HepG2 (cell line): ENCODE data around the gene SAMD10. TPM values are rescaled to one million over a fixed set of nuclear protein-coding genes. Genes with fewer than 3 reads are reported as not detected.

Experiments
- SCMH1 ChIP-seq: sonication (generic); formaldehyde crosslinking; IDR thresholded peaks from 2 replicates; pipeline ENCODE4 v1.9.0; 2021; ENCODE audit warnings: missing genetic modification reagents, mild to moderate bottlenecking, borderline replicate concordance
- TBL1XR1 ChIP-seq: fragments of 150-350 bp; IDR thresholded peaks from 2 replicates; pipeline ENCODE4 v1.6.1; 2014; ENCODE audit warnings: borderline replicate concordance, low read length; ENCODE audit not compliant: partially characterized antibody
- ZNF460 ChIP-seq: sonication (generic); formaldehyde crosslinking; IDR thresholded peaks from 2 replicates; pipeline ENCODE4 v1.5.1; 2020; ENCODE audit warnings: missing genetic modification reagents, mild to moderate bottlenecking, borderline replicate concordance
- polyA plus RNA-seq, 8 experiments: library from polyadenylated mRNA; depleted of rRNA in 3 of 8; stranded (reverse) in 7 of 8; unstranded in 1 of 8; fragments of >200 nt; fragmentation: Illumina TruSeq in 4 of 8; extraction: Trizol in 4 of 8; gene quantifications; 2 replicates each; pipeline versions ENCODE4 v1.2.1 to v1.2.3, GENCODE V29; 2011 to 2016; ENCODE audit warnings: low read depth in 4 of 8, missing spikeins in 1 of 8, mixed read lengths in 1 of 8; ENCODE audit not compliant: insufficient read depth in 1 of 8
- total RNA-seq, 5 experiments: library from RNA; depleted of rRNA; stranded (reverse); fragments of >200 nt; fragmentation: Illumina TruSeq; extraction: Trizol; gene quantifications; 2 replicates each; pipeline ENCODE4 v1.2.3, GENCODE V29; 2016; ENCODE audit warnings: low read depth in 1 of 5
- TF ChIP-seq, protein P1 (sequence below): sonication (generic); formaldehyde crosslinking; IDR thresholded peaks from 2 replicates; pipeline ENCODE4 v1.4.0; 2020; ENCODE audit warnings: mild to moderate bottlenecking, missing genetic modification reagents
- TF ChIP-seq, protein P2 (sequence below): sonication (generic); formaldehyde crosslinking; IDR thresholded peaks from 2 replicates; pipeline ENCODE4 v1.4.0; 2020; ENCODE audit warnings: missing genetic modification reagents
- TF ChIP-seq, protein P3 (sequence below): sonication (generic); formaldehyde crosslinking; IDR thresholded peaks from 2 replicates; pipeline ENCODE4 v1.4.0; 2020; ENCODE audit warnings: mild to moderate bottlenecking, low read depth, missing genetic modification reagents
- TF ChIP-seq, protein P4 (sequence below): sonication (generic); formaldehyde crosslinking; IDR thresholded peaks from 2 replicates; pipeline ENCODE4 v1.4.0; 2020; ENCODE audit warnings: missing genetic modification reagents, low read depth, mild to moderate bottlenecking, borderline replicate concordance
- TF ChIP-seq, protein P5 (sequence below): sonication (generic); formaldehyde crosslinking; IDR thresholded peaks from 2 replicates; pipeline ENCODE4 v1.4.0; 2020; ENCODE audit warnings: missing genetic modification reagents, borderline replicate concordance
- TF ChIP-seq, protein P6 (sequence below): sonication (generic); formaldehyde crosslinking; IDR thresholded peaks from 2 replicates; pipeline ENCODE4 v1.5.0; 2020; ENCODE audit warnings: missing genetic modification reagents, mild to moderate bottlenecking, borderline replicate concordance
- TF ChIP-seq, protein P7 (sequence below): IDR thresholded peaks from 2 replicates; pipeline ENCODE4 v1.6.1; 2012; ENCODE audit warnings: low read length, improper control_type of control experiment

The SAMD10 gene
- total and polyA plus RNA-seq, 2 of the 13 experiments (the other 11 are each of a cell fraction or from before 2014, with no cell fraction given) = 6.1 to 11.0 TPM

DNA sequence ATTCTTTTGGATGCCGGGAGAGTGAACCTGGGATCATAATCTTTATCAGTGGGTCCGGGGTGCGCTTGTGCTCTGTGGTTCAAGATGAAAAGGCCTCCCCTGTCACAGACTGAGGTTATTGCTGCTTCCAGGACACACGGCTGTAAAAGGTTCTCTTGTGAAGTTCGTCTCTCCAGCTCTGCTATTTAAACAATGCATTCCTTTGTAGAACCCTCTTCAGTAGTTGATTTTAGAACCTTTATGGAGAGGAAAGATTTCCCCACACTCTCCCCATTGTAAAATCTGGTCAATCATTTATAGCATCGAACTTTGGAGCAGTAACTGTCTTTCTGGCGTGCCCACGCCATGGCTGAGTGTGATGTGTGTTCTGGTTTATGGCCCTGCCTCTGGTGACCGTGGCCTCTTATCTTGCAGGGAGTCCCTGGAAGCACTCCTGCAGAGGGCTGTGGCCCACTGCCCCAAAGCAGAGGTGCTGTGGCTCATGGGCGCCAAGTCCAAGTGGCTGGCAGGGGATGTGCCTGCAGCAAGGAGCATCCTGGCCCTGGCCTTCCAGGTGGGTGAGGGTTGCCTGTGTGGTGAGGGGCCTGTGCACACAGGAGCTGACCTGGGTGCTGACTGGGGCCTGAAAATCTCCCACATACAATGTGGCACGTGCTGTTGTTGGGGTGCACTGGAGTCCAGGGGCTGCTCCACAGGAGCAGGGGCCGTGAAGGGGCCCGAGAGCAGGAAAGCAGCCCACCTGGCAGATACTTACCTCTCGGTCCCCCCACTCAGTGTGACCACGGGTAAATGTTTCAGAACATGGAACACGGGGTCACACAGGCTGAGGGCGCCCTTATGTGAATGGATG is 44.9 kb upstream of the SAMD10 start (continued):
- TF ChIP-seq, protein P1, sequence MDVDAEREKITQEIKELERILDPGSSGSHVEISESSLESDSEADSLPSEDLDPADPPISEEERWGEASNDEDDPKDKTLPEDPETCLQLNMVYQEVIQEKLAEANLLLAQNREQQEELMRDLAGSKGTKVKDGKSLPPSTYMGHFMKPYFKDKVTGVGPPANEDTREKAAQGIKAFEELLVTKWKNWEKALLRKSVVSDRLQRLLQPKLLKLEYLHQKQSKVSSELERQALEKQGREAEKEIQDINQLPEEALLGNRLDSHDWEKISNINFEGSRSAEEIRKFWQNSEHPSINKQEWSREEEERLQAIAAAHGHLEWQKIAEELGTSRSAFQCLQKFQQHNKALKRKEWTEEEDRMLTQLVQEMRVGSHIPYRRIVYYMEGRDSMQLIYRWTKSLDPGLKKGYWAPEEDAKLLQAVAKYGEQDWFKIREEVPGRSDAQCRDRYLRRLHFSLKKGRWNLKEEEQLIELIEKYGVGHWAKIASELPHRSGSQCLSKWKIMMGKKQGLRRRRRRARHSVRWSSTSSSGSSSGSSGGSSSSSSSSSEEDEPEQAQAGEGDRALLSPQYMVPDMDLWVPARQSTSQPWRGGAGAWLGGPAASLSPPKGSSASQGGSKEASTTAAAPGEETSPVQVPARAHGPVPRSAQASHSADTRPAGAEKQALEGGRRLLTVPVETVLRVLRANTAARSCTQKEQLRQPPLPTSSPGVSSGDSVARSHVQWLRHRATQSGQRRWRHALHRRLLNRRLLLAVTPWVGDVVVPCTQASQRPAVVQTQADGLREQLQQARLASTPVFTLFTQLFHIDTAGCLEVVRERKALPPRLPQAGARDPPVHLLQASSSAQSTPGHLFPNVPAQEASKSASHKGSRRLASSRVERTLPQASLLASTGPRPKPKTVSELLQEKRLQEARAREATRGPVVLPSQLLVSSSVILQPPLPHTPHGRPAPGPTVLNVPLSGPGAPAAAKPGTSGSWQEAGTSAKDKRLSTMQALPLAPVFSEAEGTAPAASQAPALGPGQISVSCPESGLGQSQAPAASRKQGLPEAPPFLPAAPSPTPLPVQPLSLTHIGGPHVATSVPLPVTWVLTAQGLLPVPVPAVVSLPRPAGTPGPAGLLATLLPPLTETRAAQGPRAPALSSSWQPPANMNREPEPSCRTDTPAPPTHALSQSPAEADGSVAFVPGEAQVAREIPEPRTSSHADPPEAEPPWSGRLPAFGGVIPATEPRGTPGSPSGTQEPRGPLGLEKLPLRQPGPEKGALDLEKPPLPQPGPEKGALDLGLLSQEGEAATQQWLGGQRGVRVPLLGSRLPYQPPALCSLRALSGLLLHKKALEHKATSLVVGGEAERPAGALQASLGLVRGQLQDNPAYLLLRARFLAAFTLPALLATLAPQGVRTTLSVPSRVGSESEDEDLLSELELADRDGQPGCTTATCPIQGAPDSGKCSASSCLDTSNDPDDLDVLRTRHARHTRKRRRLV (CRISPR knock-in tag) = no peak
- TF ChIP-seq, protein P2, sequence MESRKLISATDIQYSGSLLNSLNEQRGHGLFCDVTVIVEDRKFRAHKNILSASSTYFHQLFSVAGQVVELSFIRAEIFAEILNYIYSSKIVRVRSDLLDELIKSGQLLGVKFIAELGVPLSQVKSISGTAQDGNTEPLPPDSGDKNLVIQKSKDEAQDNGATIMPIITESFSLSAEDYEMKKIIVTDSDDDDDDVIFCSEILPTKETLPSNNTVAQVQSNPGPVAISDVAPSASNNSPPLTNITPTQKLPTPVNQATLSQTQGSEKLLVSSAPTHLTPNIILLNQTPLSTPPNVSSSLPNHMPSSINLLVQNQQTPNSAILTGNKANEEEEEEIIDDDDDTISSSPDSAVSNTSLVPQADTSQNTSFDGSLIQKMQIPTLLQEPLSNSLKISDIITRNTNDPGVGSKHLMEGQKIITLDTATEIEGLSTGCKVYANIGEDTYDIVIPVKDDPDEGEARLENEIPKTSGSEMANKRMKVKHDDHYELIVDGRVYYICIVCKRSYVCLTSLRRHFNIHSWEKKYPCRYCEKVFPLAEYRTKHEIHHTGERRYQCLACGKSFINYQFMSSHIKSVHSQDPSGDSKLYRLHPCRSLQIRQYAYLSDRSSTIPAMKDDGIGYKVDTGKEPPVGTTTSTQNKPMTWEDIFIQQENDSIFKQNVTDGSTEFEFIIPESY (CRISPR knock-in tag) = peak; percentile 4; the same call in 1 of the 2 replicates
- TF ChIP-seq, protein P3, sequence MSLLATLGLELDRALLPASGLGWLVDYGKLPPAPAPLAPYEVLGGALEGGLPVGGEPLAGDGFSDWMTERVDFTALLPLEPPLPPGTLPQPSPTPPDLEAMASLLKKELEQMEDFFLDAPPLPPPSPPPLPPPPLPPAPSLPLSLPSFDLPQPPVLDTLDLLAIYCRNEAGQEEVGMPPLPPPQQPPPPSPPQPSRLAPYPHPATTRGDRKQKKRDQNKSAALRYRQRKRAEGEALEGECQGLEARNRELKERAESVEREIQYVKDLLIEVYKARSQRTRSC = peak; percentile 22; the same call in 1 of the 2 replicates
- TF ChIP-seq, protein P4, sequence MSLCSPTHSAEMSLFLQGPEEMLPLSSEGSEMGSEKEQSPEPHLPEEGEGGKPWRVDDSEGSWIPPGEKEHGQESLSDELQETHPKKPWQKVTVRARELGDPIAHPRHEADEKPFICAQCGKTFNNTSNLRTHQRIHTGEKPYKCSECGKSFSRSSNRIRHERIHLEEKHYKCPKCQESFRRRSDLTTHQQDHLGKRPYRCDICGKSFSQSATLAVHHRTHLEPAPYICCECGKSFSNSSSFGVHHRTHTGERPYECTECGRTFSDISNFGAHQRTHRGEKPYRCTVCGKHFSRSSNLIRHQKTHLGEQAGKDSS (CRISPR knock-in tag) = peak; percentile 87
- no peak for TF ChIP-seq SCMH1 (CRISPR knock-in tag)
- no peak; the same call in 1 of the 2 replicates for TF ChIP-seq ZNF460
- TF ChIP-seq, protein P5, sequence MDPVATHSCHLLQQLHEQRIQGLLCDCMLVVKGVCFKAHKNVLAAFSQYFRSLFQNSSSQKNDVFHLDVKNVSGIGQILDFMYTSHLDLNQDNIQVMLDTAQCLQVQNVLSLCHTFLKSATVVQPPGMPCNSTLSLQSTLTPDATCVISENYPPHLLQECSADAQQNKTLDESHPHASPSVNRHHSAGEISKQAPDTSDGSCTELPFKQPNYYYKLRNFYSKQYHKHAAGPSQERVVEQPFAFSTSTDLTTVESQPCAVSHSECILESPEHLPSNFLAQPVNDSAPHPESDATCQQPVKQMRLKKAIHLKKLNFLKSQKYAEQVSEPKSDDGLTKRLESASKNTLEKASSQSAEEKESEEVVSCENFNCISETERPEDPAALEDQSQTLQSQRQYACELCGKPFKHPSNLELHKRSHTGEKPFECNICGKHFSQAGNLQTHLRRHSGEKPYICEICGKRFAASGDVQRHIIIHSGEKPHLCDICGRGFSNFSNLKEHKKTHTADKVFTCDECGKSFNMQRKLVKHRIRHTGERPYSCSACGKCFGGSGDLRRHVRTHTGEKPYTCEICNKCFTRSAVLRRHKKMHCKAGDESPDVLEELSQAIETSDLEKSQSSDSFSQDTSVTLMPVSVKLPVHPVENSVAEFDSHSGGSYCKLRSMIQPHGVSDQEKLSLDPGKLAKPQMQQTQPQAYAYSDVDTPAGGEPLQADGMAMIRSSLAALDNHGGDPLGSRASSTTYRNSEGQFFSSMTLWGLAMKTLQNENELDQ (CRISPR knock-in tag) = no peak
- TF ChIP-seq TBL1XR1 = no peak
- TF ChIP-seq, protein P6, sequence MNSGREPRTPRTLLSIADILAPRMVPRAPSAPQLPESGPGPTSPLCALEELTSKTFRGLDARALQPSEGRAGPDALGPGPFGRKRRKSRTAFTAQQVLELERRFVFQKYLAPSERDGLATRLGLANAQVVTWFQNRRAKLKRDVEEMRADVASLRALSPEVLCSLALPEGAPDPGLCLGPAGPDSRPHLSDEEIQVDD = no peak
- TF ChIP-seq, protein P7, sequence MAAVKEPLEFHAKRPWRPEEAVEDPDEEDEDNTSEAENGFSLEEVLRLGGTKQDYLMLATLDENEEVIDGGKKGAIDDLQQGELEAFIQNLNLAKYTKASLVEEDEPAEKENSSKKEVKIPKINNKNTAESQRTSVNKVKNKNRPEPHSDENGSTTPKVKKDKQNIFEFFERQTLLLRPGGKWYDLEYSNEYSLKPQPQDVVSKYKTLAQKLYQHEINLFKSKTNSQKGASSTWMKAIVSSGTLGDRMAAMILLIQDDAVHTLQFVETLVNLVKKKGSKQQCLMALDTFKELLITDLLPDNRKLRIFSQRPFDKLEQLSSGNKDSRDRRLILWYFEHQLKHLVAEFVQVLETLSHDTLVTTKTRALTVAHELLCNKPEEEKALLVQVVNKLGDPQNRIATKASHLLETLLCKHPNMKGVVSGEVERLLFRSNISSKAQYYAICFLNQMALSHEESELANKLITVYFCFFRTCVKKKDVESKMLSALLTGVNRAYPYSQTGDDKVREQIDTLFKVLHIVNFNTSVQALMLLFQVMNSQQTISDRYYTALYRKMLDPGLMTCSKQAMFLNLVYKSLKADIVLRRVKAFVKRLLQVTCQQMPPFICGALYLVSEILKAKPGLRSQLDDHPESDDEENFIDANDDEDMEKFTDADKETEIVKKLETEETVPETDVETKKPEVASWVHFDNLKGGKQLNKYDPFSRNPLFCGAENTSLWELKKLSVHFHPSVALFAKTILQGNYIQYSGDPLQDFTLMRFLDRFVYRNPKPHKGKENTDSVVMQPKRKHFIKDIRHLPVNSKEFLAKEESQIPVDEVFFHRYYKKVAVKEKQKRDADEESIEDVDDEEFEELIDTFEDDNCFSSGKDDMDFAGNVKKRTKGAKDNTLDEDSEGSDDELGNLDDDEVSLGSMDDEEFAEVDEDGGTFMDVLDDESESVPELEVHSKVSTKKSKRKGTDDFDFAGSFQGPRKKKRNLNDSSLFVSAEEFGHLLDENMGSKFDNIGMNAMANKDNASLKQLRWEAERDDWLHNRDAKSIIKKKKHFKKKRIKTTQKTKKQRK = no peak
